ENCODE results near the gene RTP5.
A peak's percentile ranks its signal among the peaks of the same experiment; 100 is the strongest.

The RTP5 gene

DNA sequence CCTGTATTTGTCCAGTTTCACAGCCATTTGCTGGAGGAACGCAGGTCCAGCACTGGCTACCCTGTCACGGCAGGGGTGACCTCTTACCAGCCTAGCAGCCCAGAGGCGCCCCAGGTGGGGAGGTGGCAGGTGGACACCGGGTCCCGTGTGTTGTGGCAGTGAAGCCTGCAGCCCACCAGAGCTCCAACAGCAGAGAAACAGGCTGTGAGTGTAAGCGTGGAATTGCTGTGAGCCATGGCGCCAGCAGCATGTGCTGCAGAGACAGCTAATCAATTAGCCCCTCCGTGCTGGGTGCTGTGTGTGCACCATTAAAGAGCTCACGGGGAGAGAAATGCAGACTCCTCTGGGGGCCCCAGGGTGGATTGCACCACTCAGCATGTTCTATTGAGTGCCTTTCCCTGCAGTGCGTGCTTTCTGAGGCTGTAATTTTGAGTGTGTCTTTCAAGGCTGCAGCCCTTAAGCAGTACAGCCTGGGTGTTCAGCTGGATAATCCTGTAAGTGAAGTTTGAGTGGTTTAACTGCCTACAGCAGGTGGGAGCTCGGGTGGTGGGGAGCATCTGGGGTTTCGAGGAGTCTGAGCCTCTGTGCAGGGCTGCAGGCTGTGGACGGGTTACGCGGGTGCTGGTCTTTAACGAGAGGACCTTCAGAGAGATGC, 15.9 kb downstream of the RTP5 start:
- no peaks in the 10 kb centered on the region for H3K9me3 ChIP-seq (ENCODE audit: low read depth, low read length)
- no peak overlapping the region for H3K9ac ChIP-seq (ENCODE audit: insufficient read length)
- TF ChIP-seq EZH2 (IDR thresholded peaks at IDR 0.05) (no peak), POLR2AphosphoS5 (IDR thresholded peaks at IDR 0.05; ENCODE audit: borderline replicate concordance, low read depth, low read length) (peak; percentile 64), FOXP2 (optimal IDR thresholded peaks at IDR 0.05; ENCODE audit: control extremely low read depth, extremely low read length, insufficient read depth) (no peak)
- peak; percentile 81 for DNase-seq (ENCODE audit: low read depth, low spot score)
- H3K4me3 ChIP-seq, result peak overlapping the region; percentile 75
- H3K27ac ChIP-seq, result peak overlapping the region; percentile 90
- peaks cover 34% of the 10 kb centered on the region for H3K36me3 ChIP-seq (ENCODE audit: insufficient read depth, low read length)

DNA sequence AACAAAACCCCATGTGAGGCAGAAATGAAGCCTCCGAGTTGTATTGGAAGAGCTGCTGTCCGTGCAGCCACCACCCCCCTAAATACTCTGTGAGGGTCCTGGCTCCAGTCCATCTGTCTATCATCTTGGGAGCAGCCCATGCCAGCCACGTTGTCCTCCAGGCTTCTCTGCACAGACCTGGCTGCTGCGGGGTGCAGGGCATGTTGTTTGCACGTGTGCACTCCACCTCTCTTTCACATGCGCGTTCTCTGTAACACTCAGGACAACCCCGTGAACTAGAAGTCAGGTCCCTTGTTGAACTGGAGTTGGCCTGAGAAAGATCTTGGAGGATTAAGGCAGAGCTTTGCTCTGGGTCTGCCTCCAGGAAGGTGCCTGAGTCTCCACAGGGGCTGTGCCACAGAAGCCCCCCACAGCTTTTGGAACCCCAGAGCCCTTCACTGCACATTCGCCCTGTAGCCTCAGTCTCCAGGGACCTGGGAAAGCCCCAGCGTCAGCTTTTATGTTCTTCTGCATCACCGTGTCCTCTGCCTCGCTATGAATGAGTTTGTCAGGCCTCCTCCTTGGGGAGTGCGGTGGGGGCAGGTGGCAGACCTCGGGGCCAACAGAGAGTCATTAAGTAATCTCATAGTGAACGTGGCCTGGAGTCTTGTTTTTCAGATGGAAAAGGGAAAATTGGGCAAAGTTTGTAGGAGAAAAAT, 16.6 kb downstream of the RTP5 start:
- H3K4me3 ChIP-seq, result peak overlapping the region; percentile 75
- no peaks in the 10 kb centered on the region for H3K9me3 ChIP-seq (ENCODE audit: low read depth, low read length)
- H3K9ac ChIP-seq (ENCODE audit: insufficient read length), result peak overlapping the region; percentile 34
- peaks cover 34% of the 10 kb centered on the region for H3K36me3 ChIP-seq (ENCODE audit: insufficient read depth, low read length)
- TF ChIP-seq FOXP2 (optimal IDR thresholded peaks at IDR 0.05; ENCODE audit: control extremely low read depth, extremely low read length, insufficient read depth) (no peak), EZH2 (IDR thresholded peaks at IDR 0.05) (no peak), POLR2AphosphoS5 (IDR thresholded peaks at IDR 0.05; ENCODE audit: borderline replicate concordance, low read depth, low read length) (no peak)
- peak overlapping the region; percentile 90 for H3K27ac ChIP-seq
- DNase-seq (ENCODE audit: low read depth, low spot score), result no peak

DNA sequence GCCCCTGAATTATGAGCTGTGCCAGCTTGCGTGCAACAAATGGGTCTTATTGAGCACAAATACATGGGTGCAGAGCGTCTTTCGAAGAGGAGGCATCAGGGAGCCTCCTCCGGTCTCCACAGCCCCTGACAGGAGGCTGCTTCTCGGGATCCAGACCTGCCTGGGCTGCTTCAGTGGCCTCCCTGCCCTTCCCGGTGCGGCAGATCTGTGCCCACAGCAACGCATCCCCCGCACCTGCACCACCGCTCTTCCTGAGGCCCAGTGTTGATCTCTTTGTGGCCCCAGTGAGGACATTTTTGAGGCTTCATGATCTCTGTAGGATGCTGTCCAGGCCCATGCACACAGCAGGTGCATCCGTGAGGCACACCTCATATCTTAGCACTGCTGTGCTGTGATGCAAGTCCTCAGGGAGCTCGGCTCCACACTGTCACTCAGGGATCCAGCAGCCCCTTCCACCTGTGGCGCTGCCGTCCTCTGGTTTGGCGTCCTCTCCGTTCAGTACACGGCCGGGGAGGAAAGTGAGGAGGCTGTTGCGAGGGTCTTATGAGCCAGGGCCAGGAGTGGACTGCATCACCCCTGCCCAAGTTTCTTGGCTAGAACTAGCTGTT, 17.4 kb downstream of the RTP5 start:
- TF ChIP-seq EZH2 (IDR thresholded peaks at IDR 0.05) (no peak), FOXP2 (optimal IDR thresholded peaks at IDR 0.05; ENCODE audit: control extremely low read depth, extremely low read length, insufficient read depth) (no peak), POLR2AphosphoS5 (IDR thresholded peaks at IDR 0.05; ENCODE audit: borderline replicate concordance, low read depth, low read length) (no peak)
- peak overlapping the region; percentile 75 for H3K4me3 ChIP-seq

DNA sequence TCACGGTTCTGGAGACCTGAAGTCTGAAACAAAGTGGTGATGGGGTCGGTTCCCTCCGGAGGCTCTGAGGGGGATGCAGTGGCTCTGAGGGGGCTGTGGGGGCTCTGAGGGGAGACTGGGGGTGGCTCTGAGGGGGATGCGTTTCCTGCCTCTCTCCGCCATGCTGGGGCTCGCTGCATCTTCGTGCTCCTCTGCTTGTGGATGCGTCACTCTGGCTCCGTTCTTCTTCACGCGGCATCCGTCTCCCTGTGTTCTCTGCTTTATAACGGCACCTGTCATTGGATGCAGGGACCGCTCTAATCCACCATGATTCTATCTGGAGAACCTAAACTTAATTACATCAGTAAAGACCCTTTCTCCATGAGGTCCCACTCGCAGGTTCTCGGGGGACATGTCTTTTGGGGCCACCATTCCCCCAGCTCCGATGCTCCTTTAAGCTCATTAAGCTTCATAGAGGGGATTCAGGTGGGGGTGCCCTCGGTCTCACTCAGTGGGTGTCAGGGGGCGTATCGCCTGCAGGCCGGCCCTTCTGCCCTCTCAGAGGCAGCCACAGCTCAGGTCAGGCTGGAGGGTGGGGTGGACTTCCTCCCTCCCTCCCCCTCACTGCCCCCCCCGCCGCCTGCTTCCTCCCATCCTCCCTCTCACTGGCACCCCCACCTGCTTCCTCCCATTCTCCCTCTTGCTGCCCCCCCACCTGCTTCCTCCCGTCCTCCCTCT, 18.4 kb downstream of the RTP5 start:
- DNase-seq (ENCODE audit: low read depth, low spot score), result no peak
- TF ChIP-seq FOXP2 (optimal IDR thresholded peaks at IDR 0.05; ENCODE audit: control extremely low read depth, extremely low read length, insufficient read depth) (no peak), EZH2 (IDR thresholded peaks at IDR 0.05) (no peak), POLR2AphosphoS5 (IDR thresholded peaks at IDR 0.05; ENCODE audit: borderline replicate concordance, low read depth, low read length) (no peak)

More for the DNA sequence above, 17.4 kb downstream of the RTP5 start:
- DNase-seq (ENCODE audit: low read depth, low spot score), result no peak
- Histone ChIP-seq H3K9ac (ENCODE audit: insufficient read length) (no peak overlapping the region), H3K27ac (peak overlapping the region; percentile 90), H3K36me3 (ENCODE audit: insufficient read depth, low read length) (peaks cover 34% of the 10 kb centered on the region), H3K9me3 (ENCODE audit: low read depth, low read length) (no peaks in the 10 kb centered on the region)

DNA sequence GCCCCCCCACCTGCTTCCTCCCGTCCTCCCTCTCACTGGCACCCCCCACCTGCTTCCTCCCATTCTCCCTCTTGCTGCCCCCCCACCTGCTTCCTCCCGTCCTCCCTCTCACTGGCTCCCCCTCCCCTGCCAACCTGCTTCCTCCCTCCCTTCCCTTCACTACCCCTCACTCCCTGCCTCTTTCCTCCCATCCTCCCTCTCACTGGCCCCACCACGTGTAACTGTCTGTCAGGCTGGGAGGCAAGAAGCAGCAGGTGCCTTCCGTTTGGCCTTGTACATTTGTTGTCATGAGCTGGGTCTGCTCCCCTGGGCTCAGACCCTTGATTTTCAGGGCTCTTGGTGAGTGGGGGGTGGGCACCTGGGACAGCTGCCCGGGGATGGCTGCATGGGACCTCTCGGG, 19.1 kb downstream of the RTP5 start:
- Histone ChIP-seq H3K9ac (ENCODE audit: insufficient read length) (no peak overlapping the region), H3K9me3 (ENCODE audit: low read depth, low read length) (no peaks in the 10 kb centered on the region), H3K4me3 (no peak overlapping the region), H3K36me3 (ENCODE audit: insufficient read depth, low read length) (peaks cover 34% of the 10 kb centered on the region), H3K27ac (0 out of 2 replicates have a peak overlapping the region, but pooled peaks have one; percentile 21)
- DNase-seq (ENCODE audit: low read depth, low spot score), result no peak
- TF ChIP-seq POLR2AphosphoS5 (IDR thresholded peaks at IDR 0.05; ENCODE audit: borderline replicate concordance, low read depth, low read length) (no peak), FOXP2 (optimal IDR thresholded peaks at IDR 0.05; ENCODE audit: control extremely low read depth, extremely low read length, insufficient read depth) (no peak), EZH2 (IDR thresholded peaks at IDR 0.05) (no peak)

More for the DNA sequence above, 18.4 kb downstream of the RTP5 start:
- Histone ChIP-seq H3K27ac (peak overlapping the region; percentile 57; the same call in 1 of the 2 replicates), H3K36me3 (ENCODE audit: insufficient read depth, low read length) (peaks cover 34% of the 10 kb centered on the region), H3K9me3 (ENCODE audit: low read depth, low read length) (no peaks in the 10 kb centered on the region), H3K9ac (ENCODE audit: insufficient read length) (no peak overlapping the region), H3K4me3 (no peak overlapping the region)

DNA sequence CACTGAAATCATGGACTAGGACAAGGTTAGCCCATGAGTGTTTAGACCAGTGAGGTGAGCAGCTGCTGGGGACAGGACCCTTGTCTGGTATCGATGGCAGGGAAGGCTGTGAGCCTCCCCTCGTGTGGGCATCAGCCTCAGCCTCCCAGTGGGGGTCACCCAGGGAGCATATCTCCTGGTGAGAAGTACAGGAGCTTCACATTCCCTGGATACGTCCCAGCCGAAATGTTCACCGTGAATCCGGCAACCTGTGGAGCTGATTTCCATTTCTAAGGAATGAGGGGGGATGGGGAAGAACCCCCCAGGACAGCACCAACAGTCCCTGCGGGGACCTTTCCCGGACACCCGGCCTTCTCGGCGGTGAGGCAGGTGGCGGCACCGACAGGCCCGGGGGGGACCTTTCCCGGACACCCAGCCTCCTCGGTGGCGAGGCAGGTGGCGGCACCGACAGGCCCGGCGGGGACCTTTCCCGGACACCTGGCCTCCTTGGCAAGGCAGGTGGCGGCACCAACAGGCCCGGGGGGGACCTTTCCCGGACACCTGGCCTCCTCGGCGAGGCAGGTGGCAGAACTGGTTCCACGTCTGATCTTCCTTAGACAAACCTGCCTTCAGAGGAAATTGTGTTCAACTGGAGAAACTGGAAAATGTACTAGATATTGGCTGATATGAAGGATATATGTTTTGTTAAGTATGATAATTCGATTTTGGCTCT, 21.2 kb downstream of the RTP5 start:
- no peak overlapping the region for H3K9ac ChIP-seq (ENCODE audit: insufficient read length)
- H3K4me3 ChIP-seq, result no peak overlapping the region
- H3K9me3 ChIP-seq (ENCODE audit: low read depth, low read length), result no peaks in the 10 kb centered on the region
- TF ChIP-seq POLR2AphosphoS5 (IDR thresholded peaks at IDR 0.05; ENCODE audit: borderline replicate concordance, low read depth, low read length) (no peak), EZH2 (IDR thresholded peaks at IDR 0.05) (no peak), FOXP2 (optimal IDR thresholded peaks at IDR 0.05; ENCODE audit: control extremely low read depth, extremely low read length, insufficient read depth) (no peak)
- H3K27ac ChIP-seq, result no peak overlapping the region
- H3K36me3 ChIP-seq (ENCODE audit: insufficient read depth, low read length), result peaks cover 23% of the 10 kb centered on the region
- no peak for DNase-seq (ENCODE audit: low read depth, low spot score)

DNA sequence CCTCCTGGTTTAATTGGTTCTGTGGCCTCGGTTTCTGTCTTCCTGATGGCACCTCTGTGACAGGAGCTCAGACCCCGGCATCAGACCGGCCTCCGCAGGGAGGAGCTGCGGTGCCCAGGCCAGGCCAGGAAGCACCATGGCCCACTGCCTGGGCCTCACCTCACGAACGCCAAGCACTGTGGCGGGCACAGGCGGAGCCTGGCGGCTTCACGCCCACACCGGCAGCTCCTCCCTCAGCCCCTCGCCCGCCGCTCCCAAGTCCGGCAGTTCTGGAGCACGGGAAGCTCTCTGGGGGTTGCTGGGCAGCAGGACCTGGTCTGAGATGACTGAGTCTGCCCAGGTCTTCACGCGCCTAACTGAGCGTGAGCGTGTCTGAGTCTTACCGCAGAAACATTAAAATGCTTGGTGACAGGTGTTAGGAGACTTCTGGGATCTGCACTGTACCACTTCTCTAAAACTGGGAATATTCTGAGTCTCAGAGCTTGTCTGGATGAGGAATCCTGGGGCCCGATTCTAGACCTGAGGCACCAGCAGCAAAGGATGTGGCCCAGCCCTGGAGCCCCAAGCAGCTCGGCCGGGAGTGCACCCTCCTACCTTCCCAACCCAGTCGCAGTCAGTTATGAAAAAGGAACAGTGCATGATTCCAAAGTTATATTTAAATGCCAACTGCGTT, 21.9 kb downstream of the RTP5 start:
- Histone ChIP-seq H3K9me3 (ENCODE audit: low read depth, low read length) (no peaks in the 10 kb centered on the region), H3K27ac (no peak overlapping the region), H3K4me3 (no peak overlapping the region), H3K36me3 (ENCODE audit: insufficient read depth, low read length) (peaks cover 23% of the 10 kb centered on the region), H3K9ac (ENCODE audit: insufficient read length) (no peak overlapping the region)
- TF ChIP-seq EZH2 (IDR thresholded peaks at IDR 0.05), result no peak
- TF ChIP-seq FOXP2 (optimal IDR thresholded peaks at IDR 0.05; ENCODE audit: control extremely low read depth, extremely low read length, insufficient read depth), result no peak
- TF ChIP-seq POLR2AphosphoS5 (IDR thresholded peaks at IDR 0.05; ENCODE audit: borderline replicate concordance, low read depth, low read length), result no peak
- DNase-seq (ENCODE audit: low read depth, low spot score), result no peak

Data from SK-N-MC (cell line).